COLO668 (cell line): ENCODE results near the gene CAMK2D.

Experiments used
- DNase-seq: peaks from one replicate; lab custom pipeline; 2025; ENCODE audit not compliant: unreplicated experiment; lab: John Stamatoyannopoulos, UW

The CAMK2D gene

GRCh38 chr4:113405874-113406722 is 355.4 kb downstream of the CAMK2D start:
- no peak for DNase-seq

GRCh38 chr4:113404841-113405240 is 356.7 kb downstream of the CAMK2D start:
- no peak for DNase-seq

- DNase-seq = no peak
These were observed 357.4 kb downstream of the CAMK2D start for GRCh38 chr4:113404167-113404571.
